NCI-H2107 treated with DMSO at 0.1 percent for 48 hours (cell line): ENCODE data around the gene LXN.

Experiments
- DNase-seq: peaks from one replicate; lab custom pipeline; 2025; ENCODE audit not compliant: unreplicated experiment; lab: John Stamatoyannopoulos, UW

LXN gene

DNA sequence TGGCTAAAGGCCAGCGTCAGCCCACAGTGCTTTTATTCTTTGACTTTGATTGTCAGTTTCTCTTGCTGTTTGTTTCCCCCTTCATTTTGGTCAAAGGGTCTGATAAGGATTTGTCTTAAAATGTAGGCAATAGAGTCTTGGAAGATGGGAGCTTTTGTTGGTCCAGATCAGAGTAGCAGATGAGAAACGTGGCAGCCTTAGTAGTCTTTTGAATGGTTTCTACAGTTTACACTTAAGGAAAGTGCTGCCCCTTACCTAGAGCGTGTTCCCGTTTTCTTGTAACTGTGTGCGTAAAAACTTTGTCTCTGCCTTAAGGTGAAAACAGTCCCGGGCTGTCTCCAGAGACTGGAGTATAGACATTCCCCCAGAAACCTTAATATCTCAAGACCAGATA lies 630 bp downstream of the LXN start:
- no peak for DNase-seq

DNA sequence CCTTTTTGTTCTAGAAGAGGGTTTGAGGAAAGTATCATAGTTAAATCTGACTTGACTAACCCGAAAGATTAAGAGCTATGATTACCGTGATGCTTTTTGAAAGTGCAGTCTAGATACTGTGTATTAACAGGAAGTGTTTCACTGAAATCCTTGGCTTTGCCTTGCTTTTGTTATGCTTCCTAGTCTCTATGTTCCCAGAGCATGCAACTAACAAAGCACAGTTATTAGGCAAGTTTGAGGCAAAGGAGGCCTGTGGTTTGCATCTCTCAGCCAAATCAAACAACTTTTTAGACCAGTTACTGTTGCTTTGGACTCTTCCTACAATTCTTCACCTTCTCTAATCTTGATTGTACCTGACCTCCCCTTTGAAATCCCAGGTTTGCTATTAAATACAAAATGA lies 3.9 kb downstream of the LXN start:
- no peak for DNase-seq

DNA sequence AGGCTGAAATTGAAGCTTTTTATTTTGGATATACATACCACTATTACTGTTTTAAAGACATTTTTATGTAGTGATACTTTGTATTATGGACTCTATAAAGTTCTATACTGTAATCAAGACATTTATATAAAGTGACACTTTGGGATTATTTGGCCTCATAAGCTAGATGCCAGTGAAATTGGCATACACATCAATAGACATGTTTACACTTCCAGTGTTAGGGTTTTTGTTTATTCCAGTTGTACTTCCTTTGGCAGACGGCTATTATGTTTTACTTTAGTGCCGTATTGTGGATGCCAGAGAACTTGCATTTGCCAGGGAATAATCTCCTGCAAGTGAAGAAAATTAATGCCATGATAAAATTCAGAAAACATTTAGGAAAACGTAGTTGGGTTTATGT lies 6.0 kb downstream of the LXN start:
- DNase-seq, result no peak

GRCh38 chr3:158663832-158664231 lies 8.6 kb downstream of the LXN start:
- no peak for DNase-seq

DNA sequence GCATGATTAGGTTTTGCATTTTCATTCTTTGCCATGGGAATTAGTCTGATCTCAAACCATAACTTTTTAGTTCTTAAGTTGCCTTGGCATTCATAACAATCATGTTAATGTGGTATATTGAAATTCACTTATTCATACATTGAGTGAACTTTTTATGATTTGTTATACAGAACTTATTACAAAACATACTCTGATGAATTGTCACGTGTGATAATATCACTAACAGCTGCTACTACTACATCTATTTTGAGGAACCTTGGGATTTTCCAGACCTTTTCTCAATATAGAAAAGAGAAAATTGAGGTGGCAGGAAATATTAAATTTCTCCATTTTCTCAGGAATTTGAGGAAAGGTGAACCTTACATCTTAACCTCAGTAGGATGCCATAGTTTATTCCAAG lies 9.2 kb downstream of the LXN start:
- DNase-seq, result no peak

DNA sequence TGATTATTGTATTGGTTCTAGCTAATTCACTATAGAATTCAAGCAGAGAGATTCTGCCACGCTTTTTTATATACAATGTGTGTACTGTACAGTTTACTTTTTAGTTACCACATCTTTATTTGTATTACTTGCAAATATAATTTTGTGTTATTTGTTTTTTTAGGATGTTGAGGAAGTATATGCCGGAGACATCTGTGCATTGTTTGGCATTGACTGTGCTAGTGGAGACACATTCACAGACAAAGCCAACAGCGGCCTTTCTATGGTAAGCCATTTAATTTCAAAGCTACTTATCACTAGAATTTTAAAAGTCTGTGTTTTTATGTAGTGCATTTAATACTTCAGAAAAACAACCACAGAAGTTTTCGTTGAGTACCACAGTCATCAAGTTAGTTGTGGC lies 11.7 kb downstream of the LXN start:
- no peak for DNase-seq

DNA sequence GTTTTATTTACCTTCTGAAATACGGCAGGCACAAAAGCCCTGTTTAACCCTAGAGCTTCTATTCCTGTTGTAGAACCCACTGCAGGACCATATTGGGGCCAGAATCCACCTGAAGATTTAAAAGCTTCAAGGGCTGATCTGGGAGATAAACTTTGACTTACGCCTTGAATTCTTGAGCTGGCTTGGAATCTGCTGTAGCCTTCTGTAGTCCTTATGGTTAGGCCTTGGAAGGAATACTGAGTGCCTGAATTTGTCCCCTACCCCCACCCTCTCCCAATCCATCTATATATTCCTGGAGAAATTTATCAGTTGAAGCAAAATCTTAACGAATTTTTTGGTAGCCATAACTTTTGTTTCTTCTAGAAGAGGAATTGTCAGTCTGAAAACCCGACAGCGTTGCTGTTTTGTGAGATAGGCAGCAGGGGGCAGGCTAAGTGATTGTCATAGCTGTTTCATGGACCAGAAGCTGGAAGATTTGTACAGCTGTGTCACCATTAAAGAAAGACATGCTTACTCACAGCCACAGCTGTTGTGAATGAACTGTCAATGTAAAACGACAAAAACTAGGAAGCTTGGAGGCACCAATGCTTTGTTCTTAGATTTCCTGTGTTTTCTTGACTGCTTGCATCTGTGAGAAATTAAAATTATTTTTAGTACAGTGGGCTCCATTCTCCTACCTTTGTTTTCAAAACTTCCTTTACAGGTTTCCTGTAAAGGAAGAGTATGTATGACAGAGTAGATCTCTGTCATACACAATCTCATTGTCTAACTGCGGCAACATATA lies 12.8 kb downstream of the LXN start:
- peak; percentile 27 for DNase-seq

- no peak for DNase-seq
Measured at GRCh38 chr3:158658889-158659288, 13.6 kb downstream of the LXN start.

DNA sequence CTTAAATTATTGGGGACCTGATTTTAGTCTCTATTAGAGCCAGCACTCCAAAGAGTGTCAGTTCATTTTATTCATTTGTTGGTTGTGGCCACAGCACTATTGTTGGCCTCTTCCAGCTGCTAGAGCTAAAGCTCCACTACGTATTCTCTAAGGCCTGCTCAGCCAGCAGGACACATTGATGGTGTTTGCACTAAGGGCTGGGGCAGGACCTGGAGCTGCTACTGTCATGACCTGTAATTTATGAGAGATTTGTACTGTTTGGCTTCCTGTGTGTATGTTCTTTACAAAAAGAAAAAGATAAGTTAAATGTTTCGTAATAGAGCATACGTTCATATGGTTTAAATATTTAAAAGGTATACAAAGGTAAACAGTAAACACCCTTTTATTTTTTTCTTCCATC lies 20.0 kb downstream of the LXN start:
- DNase-seq, result no peak

DNA sequence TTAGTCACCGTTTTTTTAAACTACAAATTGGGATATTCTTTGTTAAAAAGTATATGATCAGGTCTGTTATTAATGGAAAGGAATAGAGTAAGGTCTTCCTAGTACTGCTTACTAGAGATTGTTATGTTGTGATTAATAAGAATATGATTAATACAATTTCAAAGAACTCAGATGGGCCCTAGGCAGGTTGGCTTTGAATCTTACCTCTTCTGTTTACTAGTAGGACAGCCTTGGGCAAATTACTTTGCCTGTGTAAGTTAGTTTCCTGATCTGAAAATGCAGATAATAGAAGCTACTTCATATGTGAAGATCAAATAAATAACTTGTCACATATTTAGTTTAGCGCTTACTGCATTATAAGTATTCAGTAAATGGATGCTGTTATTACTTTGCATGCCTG lies 21.3 kb downstream of the LXN start:
- DNase-seq, result no peak

GRCh38 chr3:158649791-158650190 lies 22.7 kb downstream of the LXN start:
- no peak for DNase-seq

- DNase-seq, result peak; percentile 100
Measured at GRCh38 chr3:158644345-158644908, 28.0 kb downstream of the LXN start, which contains the start of gene GFM1. Gene GFM1 (plus strand): TSS chr3:158644527. CDS start chr3:158644635, 108 bp downstream.

DNA sequence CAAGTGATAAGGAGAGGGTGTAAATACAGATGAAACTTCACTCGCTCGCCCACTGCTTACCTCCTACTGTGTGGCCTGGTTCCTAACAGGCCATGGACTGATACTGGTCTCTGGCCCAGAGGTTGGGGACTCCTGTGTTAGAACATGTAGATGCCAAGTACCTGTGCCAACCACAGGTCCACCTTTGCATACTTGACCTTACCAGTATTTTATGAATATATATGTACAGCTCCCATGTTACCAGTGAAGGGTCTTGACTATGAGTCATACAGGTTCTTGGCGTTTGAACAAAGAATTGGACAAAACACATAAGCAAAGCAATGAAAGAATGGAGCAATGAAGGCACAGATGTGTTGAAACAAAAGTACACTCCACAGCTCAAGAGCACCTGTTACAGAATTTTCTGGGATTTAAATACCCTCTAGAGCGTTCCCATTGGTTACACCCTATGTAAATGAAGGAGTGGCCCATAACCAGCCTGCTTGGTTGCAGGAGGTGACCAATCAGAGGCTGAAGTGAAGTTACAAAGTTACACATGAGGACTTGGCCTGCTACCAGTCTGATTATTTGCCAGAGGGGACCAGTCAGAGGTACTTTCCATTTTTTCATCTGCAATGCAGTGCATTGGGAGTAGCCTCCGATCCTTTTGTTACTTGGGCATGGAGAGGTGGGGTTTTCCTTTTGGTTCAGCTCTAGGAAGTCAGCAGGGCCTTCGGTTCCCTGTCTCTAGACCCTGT lies 29.8 kb downstream of the LXN start:
- no peak for DNase-seq

- no peak for DNase-seq
Measured at GRCh38 chr3:158642005-158642404, 30.4 kb downstream of the LXN start.

DNA sequence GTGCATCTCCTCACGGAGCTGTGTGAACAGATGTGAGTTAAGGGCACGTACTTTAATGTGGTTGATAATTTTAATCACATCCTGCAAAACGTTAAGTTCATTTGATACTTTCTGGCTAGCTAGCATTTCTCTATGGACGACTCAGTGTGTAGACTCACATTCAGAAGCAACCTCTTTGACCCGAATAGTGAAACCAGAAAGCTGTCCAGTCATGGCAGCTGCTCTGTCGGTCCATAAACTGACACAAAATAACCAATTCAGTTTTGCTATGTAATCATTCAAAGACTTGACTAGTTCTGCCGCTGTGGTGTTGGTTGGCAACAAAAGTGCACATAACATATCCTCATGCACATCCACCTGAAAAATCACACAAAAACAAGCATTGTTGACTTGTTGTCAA lies 31.8 kb downstream of the LXN start:
- no peak for DNase-seq

GRCh38 chr3:158631981-158632380 lies 40.5 kb downstream of the LXN start:
- DNase-seq, result no peak

- DNase-seq, result no peak
Measured at GRCh38 chr3:158625881-158626280, 46.6 kb downstream of the LXN start.

- DNase-seq, result no peak
Measured at GRCh38 chr3:158617982-158618875, 54.2 kb downstream of the LXN start.
